CD14-positive monocyte (primary cell): ENCODE measurements around the gene AFF3. TPM values are rescaled to one million over a fixed set of nuclear protein-coding genes. Genes with fewer than 3 reads are reported as not detected.

Experiments
- DNase-seq, 3 donors: peaks; one replicate each; pipeline ENCODE4 v3.0.0-alpha.2; 2011 to 2022
- H2AFZ ChIP-seq: 2 replicates; pipeline ENCODE4 v1.6.0; 2012; ENCODE audit warnings: mild to moderate bottlenecking, low read depth, low read length, inconsistent platforms; ENCODE audit not compliant: insufficient read depth, poor library complexity, severe bottlenecking
- H3K27ac ChIP-seq, 2 donors: 1 replicate in 1 of 2; 2 replicates in 1 of 2; pipeline ENCODE4 v1.5.1; 2012 to 2013; ENCODE audit warnings: low read length in 2 of 2, control low read depth in 1 of 2, inconsistent platforms in 1 of 2, low read depth in 1 of 2, mild to moderate bottlenecking in 1 of 2
- H3K27me3 ChIP-seq, 2 donors: one replicate each; pipeline versions ENCODE4 v1.6.0 to v1.6.1; 2011 to 2013; ENCODE audit warnings: low read length in 2 of 2; ENCODE audit not compliant: control insufficient read depth in 2 of 2, insufficient read depth in 2 of 2
- H3K36me3 ChIP-seq, 2 donors: replicated peaks in 1 of 2; 1 replicate in 1 of 2; 2 replicates in 1 of 2; pipeline versions ENCODE4 v1.5.1 to v1.6.1; 2012 to 2013; ENCODE audit warnings: low read length in 2 of 2, control low read depth in 1 of 2, inconsistent platforms in 1 of 2, mild to moderate bottlenecking in 1 of 2; ENCODE audit not compliant: insufficient read depth in 2 of 2, control insufficient read depth in 1 of 2
- H3K4me1 ChIP-seq, 2 donors: 1 replicate in 1 of 2; 2 replicates in 1 of 2; pipeline versions ENCODE4 v1.5.1 to v1.6.1; 2012 to 2013; ENCODE audit warnings: low read length in 2 of 2, control low read depth in 1 of 2, inconsistent platforms in 1 of 2, mild to moderate bottlenecking in 1 of 2, moderate library complexity in 1 of 2; ENCODE audit not compliant: insufficient read depth in 2 of 2, control insufficient read depth in 1 of 2
- H3K4me2 ChIP-seq: replicated peaks from 2 replicates; pipeline ENCODE3; 2012; ENCODE audit warnings: low read length, moderate library complexity, mild to moderate bottlenecking; ENCODE audit not compliant: poor library complexity, severe bottlenecking; ENCODE audit errors: extremely low read depth
- H3K4me3 ChIP-seq, 3 experiments: fragments of 200-600 bp in 1 of 3; sonication (generic) in 1 of 3; replicated peaks in 1 of 3; 1 replicate in 2 of 3; 2 replicates in 1 of 3; pipeline ENCODE4 v1.5.1; 2011 to 2013; ENCODE audit warnings: low read length in 3 of 3, mild to moderate bottlenecking in 3 of 3, control low read depth in 2 of 3, low read depth in 2 of 3, inconsistent platforms in 1 of 3, moderate library complexity in 1 of 3
- H3K79me2 ChIP-seq: 2 replicates; pipeline ENCODE4 v1.6.0; 2012; ENCODE audit warnings: mild to moderate bottlenecking, control low read depth, inconsistent platforms, low read length, moderate library complexity; ENCODE audit not compliant: insufficient read depth
- H3K9ac ChIP-seq: 2 replicates; pipeline ENCODE4 v1.6.0; 2017; ENCODE audit warnings: low read length, mild to moderate bottlenecking; ENCODE audit not compliant: insufficient read depth, poor library complexity, severe bottlenecking
- H3K9me3 ChIP-seq, 2 donors: replicated peaks in 1 of 2; 1 replicate in 1 of 2; 2 replicates in 1 of 2; pipeline versions ENCODE4 v1.5.1 to v1.6.1; 2012 to 2013; ENCODE audit warnings: low read length in 2 of 2, control low read depth in 1 of 2; ENCODE audit not compliant: control insufficient read depth in 1 of 2, insufficient read depth in 1 of 2
- H4K20me1 ChIP-seq: 2 replicates; pipeline ENCODE4 v1.6.0; 2012; ENCODE audit warnings: mild to moderate bottlenecking, low read length, control low read depth, moderate library complexity; ENCODE audit not compliant: insufficient read depth
- H3K27ac Mint-ChIP-seq, 7 donors: one replicate each; pipeline ENCODE4 v1.8.0; 2020; ENCODE audit warnings: mild to moderate bottlenecking in 7 of 7, mixed read lengths in 7 of 7, moderate library complexity in 6 of 7, inconsistent platforms in 2 of 7
- H3K27me3 Mint-ChIP-seq, 3 donors: one replicate each; pipeline ENCODE4 v1.8.0; 2021 to 2022; ENCODE audit warnings: low read depth in 3 of 3, mild to moderate bottlenecking in 3 of 3, mixed read lengths in 3 of 3, moderate library complexity in 3 of 3, inconsistent platforms in 1 of 3
- H3K36me3 Mint-ChIP-seq, 2 donors: one replicate each; pipeline ENCODE4 v1.8.0; 2020; ENCODE audit warnings: mixed read lengths in 2 of 2, inconsistent platforms in 1 of 2, mild to moderate bottlenecking in 1 of 2
- H3K4me1 Mint-ChIP-seq: one replicate; pipeline ENCODE4 v1.8.0; 2020; ENCODE audit warnings: mild to moderate bottlenecking, mixed read lengths
- H3K4me3 Mint-ChIP-seq, 2 donors: one replicate each; pipeline ENCODE4 v1.8.0; 2020; ENCODE audit warnings: mild to moderate bottlenecking in 2 of 2, mixed read lengths in 2 of 2, moderate library complexity in 1 of 2
- H3K9me3 Mint-ChIP-seq, 7 donors: one replicate each; pipeline ENCODE4 v1.8.0; 2020 to 2022; ENCODE audit warnings: mixed read lengths in 7 of 7, mild to moderate bottlenecking in 6 of 7, moderate library complexity in 6 of 7, inconsistent platforms in 2 of 7
- WGBS: methylation state at CpG from one replicate; pipeline ENCODE4 v1.1.5; 2013; ENCODE audit warnings: missing lambda C conversion rate; ENCODE audit not compliant: insufficient coverage; 5-methylcytosine and 5-hydroxymethylcytosine counted together
- intact Hi-C, 2 donors: fragments of 100-400 bp; cut with micrococcal nuclease; formaldehyde crosslinking; loops; one replicate each; pipeline versions ENCODE4 v1.15.0 to v1.15.1; 2023
- polyA plus RNA-seq, 3 donors: library from polyadenylated mRNA; depleted of rRNA in 1 of 3; unstranded in 2 of 3; stranded (reverse) in 1 of 3; fragments of 300-500 nt in 2 of 3; fragments of >200 nt in 1 of 3; fragmentation: Illumina TruSeq in 2 of 3; gene quantifications; 1 replicate in 2 of 3; 2 replicates in 1 of 3; pipeline ENCODE4 v1.2.3, GENCODE V29; 2012 to 2021
- TF ChIP-seq, protein P1 (sequence below): fragments of 200-600 bp; IDR thresholded peaks from one replicate; pipeline ENCODE4 v1.8.0; 2022; ENCODE audit warnings: antibody characterized with exemption, mild to moderate bottlenecking

The AFF3 gene
- polyA plus RNA-seq, 3 donors = 0.17 to 4.1 (median 0.49) TPM

DNA sequence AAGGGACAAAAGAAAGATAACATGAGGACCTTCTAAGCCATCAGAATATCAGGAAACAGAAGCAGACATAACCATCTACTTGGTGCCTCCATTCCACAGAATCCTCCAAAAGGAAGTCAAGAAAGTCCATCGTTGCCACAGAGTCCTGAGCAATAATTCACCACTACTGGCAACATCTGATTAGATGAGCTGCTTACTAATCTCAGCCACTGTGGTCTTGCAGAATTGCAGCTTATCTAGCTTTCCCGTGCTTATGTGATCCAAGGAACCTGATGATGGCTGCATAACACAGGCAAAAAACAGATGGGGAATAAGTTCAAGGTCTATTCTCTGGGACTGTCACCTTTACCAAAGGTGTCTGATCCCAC, 278.5 kb downstream of the AFF3 start:
- Histone ChIP-seq H2AFZ (no peak overlapping the region), H3K79me2 (no peaks in the 10 kb centered on the region), H3K4me2 (no peak overlapping the region), H3K4me1 (peaks cover 50 to 57% of the 10 kb centered on the region in 2 donors), H3K36me3 (no peaks in the 10 kb centered on the region), H3K9ac (no peak overlapping the region), H3K4me3 (no peak overlapping the region), H3K9me3 (peaks cover 0 to 2% of the 10 kb centered on the region in 2 donors), H3K27ac (no peak overlapping the region), H3K27me3 (no peaks in the 10 kb centered on the region), H4K20me1 (no peaks in the 10 kb centered on the region)
- Mint-ChIP-seq H3K4me3 (no peak overlapping the region), H3K36me3 (peaks cover 5 to 8% of the 10 kb centered on the region in 2 donors), H3K4me1 (peaks cover 63% of the 10 kb centered on the region), H3K27me3 (peaks cover 0 to 3% (median 0%) of the 10 kb centered on the region in 3 donors), H3K27ac (no peak overlapping the region), H3K9me3 (peaks cover 0 to 8% (median 4%) of the 10 kb centered on the region in 7 donors)
- WGBS = 82% methylated on average over 1 of the region's 2 CpGs
- TF ChIP-seq, protein P1, sequence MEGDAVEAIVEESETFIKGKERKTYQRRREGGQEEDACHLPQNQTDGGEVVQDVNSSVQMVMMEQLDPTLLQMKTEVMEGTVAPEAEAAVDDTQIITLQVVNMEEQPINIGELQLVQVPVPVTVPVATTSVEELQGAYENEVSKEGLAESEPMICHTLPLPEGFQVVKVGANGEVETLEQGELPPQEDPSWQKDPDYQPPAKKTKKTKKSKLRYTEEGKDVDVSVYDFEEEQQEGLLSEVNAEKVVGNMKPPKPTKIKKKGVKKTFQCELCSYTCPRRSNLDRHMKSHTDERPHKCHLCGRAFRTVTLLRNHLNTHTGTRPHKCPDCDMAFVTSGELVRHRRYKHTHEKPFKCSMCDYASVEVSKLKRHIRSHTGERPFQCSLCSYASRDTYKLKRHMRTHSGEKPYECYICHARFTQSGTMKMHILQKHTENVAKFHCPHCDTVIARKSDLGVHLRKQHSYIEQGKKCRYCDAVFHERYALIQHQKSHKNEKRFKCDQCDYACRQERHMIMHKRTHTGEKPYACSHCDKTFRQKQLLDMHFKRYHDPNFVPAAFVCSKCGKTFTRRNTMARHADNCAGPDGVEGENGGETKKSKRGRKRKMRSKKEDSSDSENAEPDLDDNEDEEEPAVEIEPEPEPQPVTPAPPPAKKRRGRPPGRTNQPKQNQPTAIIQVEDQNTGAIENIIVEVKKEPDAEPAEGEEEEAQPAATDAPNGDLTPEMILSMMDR = no peak
- peak in 2 of 3 donors; percentile 7 to 78 for DNase-seq
- intact Hi-C loops = no loop called here

DNA sequence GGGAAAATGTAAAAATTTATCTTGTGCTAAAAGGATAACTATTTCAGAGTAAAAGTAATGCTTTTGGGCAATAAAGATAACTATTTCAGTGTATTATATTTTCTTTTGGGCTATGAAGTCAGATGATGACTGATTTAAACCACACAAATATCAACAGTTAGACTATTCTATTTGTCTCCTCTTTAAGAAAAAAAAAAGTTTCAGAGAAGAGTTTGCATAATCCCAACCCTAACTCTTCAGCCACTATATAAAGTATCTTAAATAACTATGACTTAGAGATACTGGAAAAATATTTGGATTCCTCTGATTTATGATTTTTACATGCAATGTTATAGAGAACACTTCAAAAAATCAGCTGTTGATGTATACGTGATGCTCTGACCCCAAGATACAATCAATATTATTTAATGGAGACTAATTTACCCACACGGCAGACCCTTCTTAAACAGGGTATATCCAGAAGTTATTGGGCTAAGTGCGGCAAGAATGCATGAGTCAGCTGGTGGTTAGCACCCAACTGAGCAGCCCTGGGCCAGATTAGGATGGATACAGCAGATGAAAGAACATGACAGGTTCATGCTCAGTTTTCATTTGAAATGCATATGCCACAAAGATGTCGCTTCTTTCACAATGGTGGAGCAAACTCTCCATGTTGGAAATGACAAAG, 279.0 kb downstream of the AFF3 start:
- H3K27ac Mint-ChIP-seq = no peak overlapping the region
- H3K36me3 Mint-ChIP-seq = peaks cover 4 to 8% of the 10 kb centered on the region in 2 donors
- H3K27ac ChIP-seq = no peak overlapping the region
- intact Hi-C loops = no loop called here
- peaks cover 0 to 8% (median 4%) of the 10 kb centered on the region in 7 donors for H3K9me3 Mint-ChIP-seq
- no peaks in the 10 kb centered on the region for H3K36me3 ChIP-seq
- H2AFZ ChIP-seq = no peak overlapping the region
- H4K20me1 ChIP-seq = no peaks in the 10 kb centered on the region
- TF ChIP-seq, protein P1 = no peak
- H3K4me2 ChIP-seq = no peak overlapping the region
- H3K9me3 ChIP-seq = peaks cover 0 to 2% of the 10 kb centered on the region in 2 donors
- peaks cover 0 to 3% (median 0%) of the 10 kb centered on the region in 3 donors for H3K27me3 Mint-ChIP-seq
- H3K4me3 ChIP-seq = no peak overlapping the region
- no peak overlapping the region for H3K4me3 Mint-ChIP-seq
- no peak overlapping the region for H3K9ac ChIP-seq
- H3K79me2 ChIP-seq = no peaks in the 10 kb centered on the region
- peaks cover 63% of the 10 kb centered on the region for H3K4me1 Mint-ChIP-seq
- H3K4me1 ChIP-seq = peaks cover 50 to 57% of the 10 kb centered on the region in 2 donors
- no peaks in the 10 kb centered on the region for H3K27me3 ChIP-seq
- WGBS = 83% methylated on average over 2 of the region's 4 CpGs
- DNase-seq = no peak
